AG08396 (cell line): ENCODE data around the gene JARID2.

Experiments used
- DNase-seq: peaks from one replicate; pipeline ENCODE4 v3.0.0; 2012; ENCODE audit warnings: low spot score, mixed read lengths

The JARID2 gene

DNA sequence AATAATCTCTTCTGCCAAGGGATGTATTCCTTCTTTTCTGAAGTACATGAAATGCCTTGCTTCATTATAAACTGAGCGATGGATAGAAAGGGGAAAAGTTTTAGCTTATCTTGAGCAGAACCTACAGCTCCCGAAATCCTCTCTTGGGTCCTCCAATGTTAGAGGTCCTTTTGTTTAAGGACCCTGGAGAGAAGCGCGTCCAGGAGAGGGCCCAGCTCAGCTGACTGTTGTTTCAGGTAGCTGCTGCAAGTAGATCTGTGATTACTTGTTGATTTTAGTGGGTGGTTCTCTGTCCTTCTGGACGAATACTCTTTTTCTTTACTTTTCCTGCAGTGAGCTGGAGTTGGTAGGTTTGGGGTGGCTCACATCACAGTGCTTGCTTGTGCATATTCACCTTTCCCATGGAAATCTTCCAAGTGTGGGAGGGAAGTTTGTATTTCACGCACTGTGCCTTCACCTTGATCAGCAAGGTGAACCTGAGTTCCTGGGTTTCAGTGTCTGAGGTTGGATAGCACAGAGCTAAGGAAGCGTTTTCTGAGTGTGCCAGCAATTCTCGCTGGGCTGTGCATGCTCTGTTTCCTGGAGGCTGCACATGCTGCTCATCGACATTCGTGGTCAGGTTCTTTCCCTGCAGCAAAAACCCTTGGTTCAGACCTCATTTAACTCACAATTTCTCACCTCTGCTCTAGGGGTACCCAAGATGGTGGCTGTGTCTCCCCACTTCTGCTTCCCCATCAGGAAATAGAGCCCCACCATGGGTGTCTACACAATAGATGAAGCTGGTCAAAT, 176.3 kb downstream of the JARID2 start:
- DNase-seq, result no peak

DNA sequence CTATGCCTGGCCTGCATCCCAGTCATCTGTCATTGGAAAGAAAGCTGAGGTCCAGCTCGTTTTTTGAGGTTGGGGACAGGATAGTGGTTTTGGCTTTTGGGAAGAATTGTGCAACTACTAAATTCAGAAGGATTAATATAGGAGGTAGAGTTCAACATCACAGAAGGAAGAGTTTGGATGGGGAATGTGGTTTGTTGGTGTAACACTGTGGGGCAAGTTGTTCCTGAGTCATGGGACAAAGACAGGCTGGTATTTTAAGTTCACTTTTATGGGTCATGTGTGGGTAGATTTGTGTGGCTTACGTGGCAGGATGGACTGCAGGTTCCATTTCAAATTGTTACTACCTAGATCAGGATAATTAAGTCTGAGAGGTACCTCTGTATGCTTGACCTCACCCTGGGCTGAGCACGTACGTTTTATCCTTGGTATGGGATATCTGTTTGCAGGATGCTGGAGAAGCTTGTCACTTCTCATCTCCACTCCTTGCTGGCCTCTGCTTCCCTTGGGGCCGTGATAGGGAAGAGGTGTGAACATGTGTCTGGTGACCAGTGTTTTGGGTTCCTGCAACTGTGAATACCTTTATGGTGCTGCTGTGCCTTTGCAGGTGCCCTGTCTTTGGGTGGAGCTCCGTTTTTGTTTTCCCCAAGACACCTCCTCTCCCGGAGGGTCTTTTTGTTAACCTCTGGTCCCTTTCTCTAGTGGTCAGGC, 177.6 kb downstream of the JARID2 start:
- DNase-seq, result peak; percentile 18

DNA sequence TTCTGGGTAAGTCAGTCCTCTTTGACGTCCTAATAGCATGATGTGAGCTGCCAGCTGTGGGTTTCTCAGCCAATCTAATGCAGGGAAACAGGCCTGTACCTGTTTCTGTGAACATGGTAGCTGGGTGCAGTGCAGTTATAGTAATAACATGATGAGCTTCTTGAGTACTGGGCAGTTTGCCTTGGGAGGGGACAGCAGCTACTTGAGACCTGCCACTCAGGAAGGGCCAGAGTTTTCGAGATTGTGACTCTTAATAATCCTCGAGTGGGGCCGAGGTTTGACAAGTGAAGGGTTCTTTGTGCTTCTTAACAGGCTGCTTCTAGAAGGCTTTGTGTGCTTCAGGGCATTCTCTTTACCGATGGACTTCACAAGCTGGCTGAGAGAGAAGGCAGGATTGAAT, 180.1 kb downstream of the JARID2 start:
- no peak for DNase-seq

DNA sequence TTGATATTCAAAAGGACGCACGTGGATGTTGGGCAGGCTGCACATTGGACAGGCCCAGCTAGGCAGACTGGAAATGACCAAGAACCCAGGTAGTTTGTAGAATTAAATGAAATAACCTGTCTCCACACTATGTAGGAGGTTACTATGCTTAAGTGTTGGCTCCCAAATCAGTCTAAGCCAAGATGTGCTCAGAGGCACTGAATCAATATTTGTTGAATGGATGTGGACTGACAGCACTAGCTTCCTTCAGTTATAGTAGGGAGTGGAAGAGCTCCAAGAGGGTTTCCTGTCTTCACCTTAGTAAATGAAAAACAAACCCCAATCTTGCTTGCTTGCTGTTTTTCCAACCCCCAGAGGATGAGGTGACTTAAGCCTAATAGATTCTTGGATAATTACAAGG, 180.5 kb downstream of the JARID2 start:
- no peak for DNase-seq

DNA sequence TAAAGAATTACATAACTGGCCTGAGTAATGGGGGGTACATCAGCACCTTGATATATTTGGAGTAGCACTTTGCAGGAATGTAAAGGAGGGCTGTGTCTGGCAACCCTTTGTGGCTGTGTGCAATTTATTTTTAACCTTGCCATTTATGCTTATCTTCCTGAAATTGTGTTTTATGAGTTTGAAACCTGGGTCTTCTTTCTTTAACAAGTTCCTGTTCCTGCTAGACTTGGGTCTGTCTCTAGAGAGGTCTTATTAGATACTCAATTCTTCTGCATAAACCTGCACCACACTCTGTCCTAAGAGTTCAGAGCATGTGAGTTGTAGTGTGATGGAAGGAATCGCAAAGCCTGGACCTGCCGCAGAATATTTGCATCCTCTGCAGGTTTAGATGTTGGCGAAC, 181.0 kb downstream of the JARID2 start:
- no peak for DNase-seq

DNA sequence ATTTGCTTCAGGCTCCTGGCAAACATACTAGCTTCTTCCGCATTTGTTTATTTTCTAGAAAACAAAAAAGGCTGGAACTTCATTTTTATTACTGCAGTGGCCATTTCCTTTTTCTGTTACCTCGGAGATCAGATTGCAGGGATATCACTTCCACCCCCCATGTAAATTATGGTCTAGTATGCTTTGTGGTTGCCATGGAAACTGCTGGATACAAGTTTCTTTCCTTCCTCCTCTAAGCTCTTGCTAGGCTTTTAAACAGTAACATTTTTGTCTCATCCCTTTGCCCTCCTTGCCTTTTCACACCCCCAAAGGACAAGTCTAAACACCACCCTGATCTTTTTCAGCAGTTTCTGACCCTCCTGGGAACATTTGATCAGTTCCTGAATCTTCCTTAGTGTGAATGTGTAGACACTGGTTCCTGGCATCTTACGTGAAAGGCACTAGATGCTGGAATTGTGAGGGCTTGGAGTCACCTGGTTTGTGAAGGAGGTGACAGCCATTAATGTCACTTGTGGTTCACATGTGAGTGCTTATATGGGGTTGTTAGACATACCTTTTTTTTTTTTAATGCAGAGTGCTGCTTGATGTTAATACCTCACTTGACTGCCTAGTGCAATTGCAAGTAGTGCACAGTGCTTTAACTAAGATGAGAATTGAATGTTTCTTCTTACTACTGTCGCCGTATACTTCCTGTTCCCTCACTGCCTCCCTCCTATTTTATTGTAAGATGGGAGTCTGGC, 181.6 kb downstream of the JARID2 start:
- peak; percentile 22 for DNase-seq

DNA sequence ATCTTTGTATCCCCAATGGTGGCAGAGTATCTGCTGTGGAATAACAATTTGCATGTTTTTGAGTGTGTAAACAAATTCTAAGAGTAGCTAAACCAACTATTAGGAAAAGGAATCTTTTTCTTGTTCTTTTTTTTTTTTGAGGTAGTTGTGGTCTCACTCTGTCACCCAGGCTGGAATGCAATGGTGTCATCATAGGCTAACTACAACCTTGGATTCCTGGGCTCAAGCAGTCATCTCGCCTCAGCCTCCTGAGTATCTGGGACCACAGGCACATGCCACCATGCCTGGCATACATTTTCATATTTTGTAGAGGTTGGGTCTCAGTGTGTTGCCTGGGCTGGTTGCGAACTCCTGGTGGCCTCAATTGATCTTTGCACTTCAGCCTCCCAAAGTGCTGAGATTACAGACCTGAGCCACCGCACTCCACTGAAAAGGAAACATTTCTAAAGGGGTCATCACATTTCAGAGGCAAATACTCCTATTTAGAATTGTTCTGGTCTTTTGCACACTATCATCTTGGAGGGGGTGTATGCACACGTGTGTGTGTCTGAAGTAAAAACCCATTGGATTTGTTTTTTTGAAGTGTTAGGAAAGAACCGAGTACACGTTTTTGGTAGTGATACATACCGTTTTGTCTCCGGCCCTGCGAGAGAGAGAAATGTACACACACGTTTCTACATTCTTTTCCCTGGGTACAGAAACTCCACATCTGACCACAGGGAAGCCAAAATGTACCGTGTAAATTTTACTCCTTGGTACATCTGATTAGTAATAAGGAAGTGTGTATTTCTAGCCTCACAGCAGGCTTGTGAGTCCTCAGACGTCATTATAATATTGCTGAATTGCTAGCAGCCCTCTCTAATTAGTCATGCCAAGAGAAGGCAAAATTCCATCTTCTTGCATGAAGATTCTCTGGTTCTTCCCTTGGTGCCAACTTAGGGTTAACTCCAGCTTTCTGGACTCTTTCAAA, 183.6 kb downstream of the JARID2 start:
- DNase-seq, result no peak

DNA sequence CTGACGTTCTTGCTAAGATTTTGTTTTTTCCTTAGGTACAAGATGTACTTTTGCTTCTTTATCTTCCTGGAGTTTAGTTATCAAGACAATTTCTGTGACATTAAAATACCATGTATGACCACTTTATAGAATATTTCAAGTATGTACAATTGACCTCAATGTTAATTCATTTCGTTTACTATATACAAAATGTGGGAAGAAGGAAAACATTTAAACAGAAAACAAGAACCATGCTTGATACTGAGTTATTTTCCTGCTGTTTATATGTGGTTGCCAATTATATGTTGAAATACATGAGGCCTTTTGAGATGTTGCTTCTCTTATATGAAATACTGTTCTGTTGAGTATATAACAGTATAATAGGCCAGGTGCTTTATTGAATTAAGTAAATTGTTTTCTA, 184.3 kb downstream of the JARID2 start:
- no peak for DNase-seq

DNA sequence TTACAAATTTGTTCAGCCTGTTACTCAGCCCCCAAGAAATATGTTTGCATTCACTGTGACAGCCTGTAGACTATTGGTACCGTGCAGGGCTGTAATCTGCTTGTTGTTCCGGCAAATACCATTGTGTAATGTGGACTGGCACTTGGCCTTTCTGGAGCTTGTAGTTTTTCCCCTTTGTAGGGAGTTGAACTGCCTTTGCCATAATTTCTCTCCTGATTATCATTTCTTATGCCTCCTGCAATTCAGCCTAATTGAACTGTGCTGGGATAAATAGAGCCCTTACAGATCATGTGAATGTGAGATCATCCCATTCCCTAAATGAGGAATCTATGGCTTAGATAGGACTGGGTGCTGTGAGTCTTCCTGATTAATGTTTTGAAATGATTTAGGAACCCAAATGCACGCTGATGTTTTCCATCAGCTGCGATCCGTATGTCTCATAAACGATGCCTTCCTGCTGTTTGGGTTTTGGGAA, 185.1 kb downstream of the JARID2 start:
- DNase-seq, result no peak

DNA sequence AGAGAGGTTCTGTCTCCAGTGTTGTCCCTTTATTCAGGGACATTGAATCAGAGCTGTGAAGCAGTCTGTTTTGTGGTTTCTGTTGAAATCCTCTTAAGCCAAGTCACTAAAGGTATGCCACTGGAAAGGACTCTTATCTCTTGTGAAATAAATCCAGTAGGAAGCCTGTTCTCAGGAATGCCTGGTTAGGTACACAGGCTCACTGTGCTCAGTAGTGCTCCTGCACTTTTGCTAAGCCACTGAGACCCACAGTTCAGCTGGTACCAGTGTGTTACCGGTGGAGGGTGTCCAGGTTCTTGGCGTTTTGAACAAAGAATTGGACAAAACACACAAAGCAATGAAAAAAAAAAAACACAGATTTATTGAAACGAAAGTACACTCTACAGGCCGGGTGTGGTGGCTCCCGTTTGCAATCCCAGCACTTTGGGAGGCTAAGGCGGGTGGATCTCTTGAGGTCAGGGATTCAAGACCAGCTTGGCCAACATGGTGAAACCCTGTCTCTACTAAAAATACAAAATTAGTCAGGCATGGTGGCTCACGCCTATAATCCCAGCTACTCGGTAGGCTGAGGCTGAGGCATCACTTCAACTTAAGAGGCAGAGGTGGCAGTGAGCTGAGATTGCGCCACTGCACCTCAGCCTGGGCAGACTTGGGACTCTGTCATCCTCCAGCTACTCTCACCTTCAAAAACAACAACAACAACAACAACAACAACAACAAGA, 186.1 kb downstream of the JARID2 start:
- DNase-seq, result no peak

DNA sequence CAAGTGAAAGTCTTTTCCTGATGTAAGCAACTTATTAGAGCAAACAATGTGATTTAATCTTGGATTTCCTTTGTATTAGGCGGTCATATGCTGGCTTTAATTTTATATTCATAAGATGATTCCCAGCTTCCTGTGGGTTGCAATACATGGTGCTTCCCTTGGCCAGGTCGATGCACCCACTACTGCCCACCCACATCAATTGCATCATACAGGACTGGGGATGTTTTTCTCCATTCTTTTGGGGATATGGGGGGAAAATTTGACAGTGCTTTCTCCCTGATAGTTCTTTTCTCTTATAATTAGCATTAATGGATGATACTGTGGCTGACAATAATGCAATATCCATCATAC, 187.6 kb downstream of the JARID2 start:
- DNase-seq, result no peak

DNA sequence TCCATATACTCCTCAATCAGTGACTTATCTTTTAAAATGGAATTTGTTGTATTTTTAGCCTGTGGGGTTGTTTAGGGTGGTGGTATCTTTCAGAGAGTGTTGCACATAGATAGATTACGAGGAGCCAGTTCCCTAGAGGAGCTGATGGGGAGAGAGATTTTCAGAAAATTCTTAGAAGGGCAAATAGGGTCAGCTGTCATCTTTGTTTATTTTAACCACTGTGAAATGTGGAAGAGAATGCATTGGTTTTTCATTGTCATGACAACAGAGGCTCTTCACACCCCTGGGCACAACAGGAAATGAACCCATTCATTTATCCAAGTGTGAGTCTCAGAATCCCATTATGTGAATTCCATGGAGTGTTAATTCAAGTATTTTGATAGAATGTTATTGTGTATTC, 188.4 kb downstream of the JARID2 start:
- no peak for DNase-seq

DNA sequence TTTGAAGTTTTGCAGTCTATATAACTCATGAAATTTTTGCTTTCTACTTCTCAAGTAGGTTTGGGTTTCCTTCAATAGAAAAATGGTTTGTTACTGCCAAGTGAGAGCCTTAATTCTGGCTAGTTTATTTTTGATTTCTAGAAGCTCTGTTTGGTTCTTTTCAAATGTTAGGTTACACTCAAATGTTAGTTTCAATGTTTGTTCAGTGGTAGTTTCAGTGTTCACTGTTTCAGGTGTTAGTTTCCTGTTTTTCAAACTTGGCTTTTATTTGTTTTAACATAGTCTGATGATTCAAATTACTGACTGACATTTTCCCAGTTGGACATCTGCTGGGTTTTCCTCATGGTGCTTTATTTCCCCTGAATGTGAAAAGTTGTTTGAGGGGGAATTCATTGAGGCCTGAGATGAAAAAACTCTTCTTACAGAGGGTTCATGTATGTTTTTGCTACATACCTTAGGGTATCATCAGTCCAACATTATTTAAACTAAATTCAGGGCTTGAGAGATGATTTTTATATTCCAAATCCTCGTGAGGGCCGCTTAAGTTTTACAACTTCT, 189.0 kb downstream of the JARID2 start:
- DNase-seq, result no peak

DNA sequence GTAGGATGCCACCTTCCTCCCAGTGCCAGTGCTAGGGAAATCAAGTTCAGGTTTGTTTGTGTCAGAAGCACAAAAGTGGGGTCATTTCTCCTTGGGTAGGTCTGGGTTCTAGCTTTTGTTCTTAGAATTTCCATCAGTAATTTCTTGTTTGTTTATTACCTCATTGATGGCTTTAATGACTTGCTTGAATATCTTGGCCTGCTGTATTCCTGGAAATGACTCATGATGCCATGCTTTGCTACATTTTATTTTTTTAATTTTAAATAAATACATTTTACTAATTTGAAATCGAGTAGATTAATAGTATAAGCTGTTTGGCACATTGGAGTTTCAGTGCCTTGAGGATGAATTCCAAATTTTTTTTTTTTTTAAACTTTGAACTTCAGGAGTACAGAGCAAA, 189.6 kb downstream of the JARID2 start:
- no peak for DNase-seq

DNA sequence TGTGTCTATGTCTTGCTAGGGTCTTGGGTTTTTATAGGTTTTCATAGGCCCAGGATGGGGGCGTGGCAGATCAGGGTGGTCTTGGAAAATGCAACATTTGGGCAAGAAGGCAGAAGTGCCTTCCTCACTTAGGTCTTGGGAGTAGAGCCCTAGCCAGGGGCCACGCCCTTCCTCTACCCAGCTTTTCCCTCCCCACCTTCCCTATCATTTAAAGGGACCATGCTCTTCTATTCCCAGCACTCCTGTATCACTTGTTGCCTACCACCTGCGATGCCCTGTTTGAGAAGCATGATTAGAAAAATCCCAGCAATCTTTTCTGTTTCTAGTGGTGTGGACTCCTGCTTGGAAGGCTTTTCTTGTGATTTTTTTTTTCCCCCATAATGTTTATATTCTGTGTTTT, 190.6 kb downstream of the JARID2 start:
- no peak for DNase-seq

DNA sequence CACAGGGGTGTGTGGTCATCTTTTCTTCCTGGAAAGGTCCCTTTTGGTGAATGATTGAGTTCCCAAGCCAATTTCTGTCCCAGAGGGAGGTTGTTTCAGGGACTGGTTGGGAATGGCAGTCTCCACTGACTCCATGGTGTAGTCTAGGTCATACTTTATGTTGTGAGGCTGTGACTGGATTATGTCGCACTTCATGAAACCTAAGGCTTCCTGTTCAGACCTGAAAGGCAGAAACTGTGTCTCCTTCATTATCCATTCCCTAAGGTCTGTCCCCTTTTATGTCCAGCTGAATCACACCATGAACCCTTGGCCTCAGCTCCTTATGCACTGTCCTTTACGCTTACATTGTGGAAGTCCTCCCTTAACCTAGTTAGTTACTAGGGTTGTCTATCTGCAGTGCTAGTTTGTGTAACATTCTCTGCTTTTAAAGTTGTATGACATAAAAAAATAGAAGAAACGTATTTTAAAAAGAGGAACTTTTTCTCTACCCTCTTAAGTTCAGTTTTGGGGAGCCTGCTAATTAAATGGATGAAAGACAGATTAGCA, 191.3 kb downstream of the JARID2 start:
- no peak for DNase-seq

DNA sequence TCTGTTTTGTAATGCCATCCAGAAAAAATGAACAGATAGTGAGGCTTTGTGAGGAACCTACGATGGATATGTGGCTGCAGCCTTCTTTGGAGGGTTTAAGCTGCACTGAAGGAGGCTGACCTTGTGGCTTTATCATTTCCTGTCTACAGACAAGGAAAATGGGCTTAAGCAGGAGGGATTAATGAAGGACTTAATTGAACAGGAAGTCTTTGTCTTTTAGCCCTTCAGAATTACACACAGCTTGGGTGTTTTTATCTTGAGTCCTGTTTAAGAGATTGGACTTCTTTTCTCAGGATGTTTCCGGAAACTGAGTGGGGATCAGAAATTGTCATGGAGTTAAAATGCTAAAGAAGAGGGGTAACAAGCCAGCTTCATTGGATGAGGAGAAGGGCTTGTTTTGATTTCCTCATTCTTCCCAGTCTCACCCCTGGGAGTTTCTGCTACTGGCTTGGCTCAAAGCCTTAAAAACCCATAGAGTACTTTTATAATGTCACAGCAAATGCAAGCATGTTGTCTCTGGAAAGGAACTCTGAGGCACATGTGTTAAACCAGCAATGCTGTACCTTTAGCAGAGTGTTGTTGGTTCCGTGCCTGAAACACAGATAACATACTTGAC, 193.6 kb downstream of the JARID2 start:
- DNase-seq, result no peak

DNA sequence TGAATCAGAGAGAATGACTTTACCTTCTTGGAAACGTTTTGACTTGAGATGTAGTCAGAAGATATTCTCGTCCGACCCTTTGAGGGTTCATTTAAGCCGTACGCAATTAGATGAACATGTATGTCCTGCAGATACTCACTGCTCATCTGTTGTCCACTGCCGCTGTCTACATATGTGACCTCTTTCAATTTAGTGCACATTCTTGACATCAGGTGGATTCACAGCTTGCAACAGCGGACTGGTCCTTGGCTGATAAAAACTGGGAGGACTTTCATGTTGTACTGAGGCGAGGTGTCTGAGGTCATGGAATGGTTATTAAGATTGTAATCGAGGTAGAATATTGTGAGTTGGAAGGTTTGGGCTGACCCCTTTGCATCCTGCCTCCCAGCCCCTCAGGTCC, 194.2 kb downstream of the JARID2 start:
- DNase-seq, result no peak

DNA sequence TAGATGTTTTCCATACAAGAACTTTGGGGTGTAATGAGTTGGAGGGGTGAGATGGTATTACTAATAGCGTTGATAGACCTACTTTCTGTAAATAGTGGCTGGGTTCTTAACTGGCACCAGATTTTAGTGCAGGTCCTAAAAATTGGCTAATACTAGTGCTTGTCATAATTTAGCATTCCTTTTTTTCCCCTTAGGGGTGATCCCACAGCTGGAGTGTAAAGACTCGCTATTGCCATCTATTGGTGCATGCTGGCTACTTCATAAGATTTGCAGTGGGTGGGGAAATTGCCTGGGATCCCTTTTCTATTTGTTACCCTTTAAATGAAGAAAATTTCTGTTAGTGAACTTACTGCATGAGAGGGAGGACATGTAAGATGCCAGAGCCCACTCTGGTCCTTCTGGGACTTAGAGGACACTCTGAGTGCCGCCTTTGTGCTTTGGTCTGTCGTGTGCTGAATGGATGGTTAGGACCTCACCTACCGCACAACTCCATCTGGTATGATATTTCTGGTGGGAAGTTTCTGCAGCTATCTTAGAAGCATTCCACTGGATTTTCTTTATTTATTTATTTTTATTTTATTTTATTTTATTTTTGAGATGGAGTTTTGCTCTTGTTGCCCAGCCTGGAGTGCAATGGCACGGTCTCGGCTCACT, 195.5 kb downstream of the JARID2 start:
- DNase-seq, result peak; percentile 65

DNA sequence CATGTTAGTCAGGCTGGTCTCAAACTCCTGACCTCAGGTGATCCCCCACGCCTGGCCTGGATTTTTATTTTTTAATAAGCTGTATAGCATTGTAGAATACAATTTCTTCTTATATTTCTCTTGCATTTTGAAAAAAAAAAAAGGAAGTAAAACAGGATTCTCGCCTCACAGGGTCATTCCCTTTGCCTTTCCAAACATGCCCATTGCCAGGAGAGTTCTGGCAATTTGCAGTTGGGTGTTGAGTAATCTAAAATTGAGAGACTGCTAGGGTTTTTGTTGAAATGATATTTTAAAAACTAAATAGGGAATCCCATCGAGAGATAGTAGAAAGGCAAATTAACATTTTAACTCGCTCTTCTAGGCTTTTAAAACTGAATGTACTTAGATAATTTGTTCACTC, 196.1 kb downstream of the JARID2 start:
- no peak for DNase-seq
